ENCODE data around the gene MYO3B. TPM values are rescaled to one million over a fixed set of nuclear protein-coding genes. Genes with fewer than 3 reads are reported as not detected.
"Not testable (repeated sequence)": the region's sequence is repeated elsewhere in the genome, so short reads cannot be mapped to it uniquely, and the experiment has no call there.

The MYO3B gene
- total RNA-seq, 2 experiments from 2014 or later: 0.17 TPM; not detected in 1

DNA sequence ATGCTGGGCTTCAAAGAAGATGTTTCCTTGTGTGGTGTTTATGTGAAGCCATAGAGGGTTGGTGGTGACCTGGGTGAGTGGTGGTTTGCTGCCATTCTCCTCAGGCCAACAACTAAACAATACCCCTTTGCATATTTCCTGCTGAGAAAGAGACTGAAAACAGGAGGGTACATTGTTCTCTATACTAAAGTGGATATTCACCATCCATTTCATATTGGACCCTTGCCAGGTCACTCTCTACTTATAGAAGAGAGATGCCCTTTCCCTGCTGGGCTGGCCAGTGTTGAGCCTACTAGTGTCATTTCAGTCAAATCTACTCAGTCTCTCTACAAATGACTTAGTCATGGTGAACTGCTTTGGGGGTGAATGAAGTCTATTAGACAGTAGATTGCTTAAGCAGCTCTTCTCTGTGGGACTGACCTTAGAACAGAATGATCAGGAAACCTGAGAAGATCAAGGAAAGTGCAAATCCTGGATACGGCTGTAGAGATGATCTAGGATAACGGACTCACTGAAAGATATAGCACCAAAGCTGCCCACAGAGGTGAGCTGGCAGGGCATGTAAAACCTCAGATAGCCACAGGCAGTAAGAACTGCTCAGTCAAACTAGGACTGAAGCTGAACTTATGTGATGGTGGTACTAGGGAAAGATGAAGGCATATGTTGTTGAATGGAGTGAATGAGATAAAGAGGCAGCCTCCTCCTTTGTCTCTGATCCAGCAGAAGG, 154.9 kb downstream of the MYO3B start:
- CTCF ChIA-PET: interaction anchor here (1.0 to 1.1 kb wide), 2 partner anchors 9 to 76 kb away, joined by 3 to 4 read pairs; no protein-coding TSS in a partner anchor
- no peak overlapping the region for H3K27ac Mint-ChIP-seq

DNA sequence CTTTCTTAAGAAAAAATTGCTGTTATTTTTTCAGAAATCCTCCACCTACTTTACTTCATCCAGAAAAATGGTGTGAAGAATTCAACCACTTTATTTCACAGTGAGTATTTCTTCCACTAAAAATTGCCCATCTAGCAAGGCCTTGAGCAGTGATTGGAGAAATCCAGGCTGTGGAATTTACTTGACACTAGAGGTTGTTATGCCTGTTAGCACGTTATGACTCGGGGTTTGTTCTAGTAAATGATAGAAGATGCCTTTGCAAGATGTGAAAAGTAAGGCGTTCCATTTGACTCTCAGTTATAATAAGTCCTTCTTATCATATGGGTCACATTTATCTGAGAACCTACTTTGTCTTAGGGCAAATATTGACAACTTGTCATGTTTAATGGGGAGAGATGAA, 157.4 kb downstream of the MYO3B start:
- H3K4me3 Mint-ChIP-seq: no peak overlapping the region
- H3K9me3 Mint-ChIP-seq: no peaks in the 10 kb centered on the region
- no peaks in the 10 kb centered on the region for H3K4me1 Mint-ChIP-seq (ENCODE audit: low read depth)
- intact Hi-C loops (cut with micrococcal nuclease): no loop called here
- H3K27ac Mint-ChIP-seq: no peak overlapping the region
- DNase-seq: no peak
- H3K36me3 Mint-ChIP-seq (ENCODE audit: low read depth): no peaks in the 10 kb centered on the region
- CTCF ChIA-PET: interaction anchor here (0.6 to 1.3 kb wide), 3 partner anchors 25 to 63 kb away, joined by 3 read pairs; no protein-coding TSS in a partner anchor
- peaks cover 7% of the 10 kb centered on the region for H3K27me3 Mint-ChIP-seq (ENCODE audit: low read depth)

More for the DNA sequence above, 154.9 kb downstream of the MYO3B start:
- Mint-ChIP-seq H3K27me3 (ENCODE audit: low read depth) (peaks cover 4% of the 10 kb centered on the region), H3K4me1 (ENCODE audit: low read depth) (no peaks in the 10 kb centered on the region), H3K4me3 (no peak overlapping the region), H3K9me3 (no peaks in the 10 kb centered on the region), H3K36me3 (ENCODE audit: low read depth) (no peaks in the 10 kb centered on the region)
- intact Hi-C loops (cut with micrococcal nuclease): no loop called here
- DNase-seq: no peak

DNA sequence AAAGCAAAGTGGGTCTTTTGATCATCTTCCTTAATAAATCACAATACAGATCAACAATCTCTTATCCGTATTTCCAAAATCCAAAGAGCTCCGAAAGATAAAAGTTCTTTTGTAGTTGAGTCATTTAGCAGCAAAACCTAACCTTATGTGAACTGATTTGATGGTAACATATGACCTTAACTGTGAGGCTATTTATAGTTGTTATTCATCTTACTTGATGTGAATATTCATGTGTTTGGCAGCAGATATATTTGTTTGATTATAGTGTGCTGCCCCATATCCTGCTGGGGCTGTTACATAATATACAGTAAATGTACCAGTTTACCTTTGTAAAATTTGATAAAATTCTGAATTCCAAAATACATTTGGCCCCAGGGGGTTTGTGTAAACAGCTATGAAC, 158.5 kb downstream of the MYO3B start:
- H3K9me3 Mint-ChIP-seq: no peaks in the 10 kb centered on the region
- no peak overlapping the region for H3K4me3 Mint-ChIP-seq
- peaks cover 7% of the 10 kb centered on the region for H3K27me3 Mint-ChIP-seq (ENCODE audit: low read depth)
- no peaks in the 10 kb centered on the region for H3K36me3 Mint-ChIP-seq (ENCODE audit: low read depth)
- H3K4me1 Mint-ChIP-seq (ENCODE audit: low read depth): peaks cover 5% of the 10 kb centered on the region
- no peak for DNase-seq
- CTCF ChIA-PET: interaction anchor here (0.7 to 1.3 kb wide), 3 partner anchors 12 to 62 kb away, joined by 3 read pairs; no protein-coding TSS in a partner anchor
- H3K27ac Mint-ChIP-seq: no peak overlapping the region
- intact Hi-C loops (cut with micrococcal nuclease): no loop called here

DNA sequence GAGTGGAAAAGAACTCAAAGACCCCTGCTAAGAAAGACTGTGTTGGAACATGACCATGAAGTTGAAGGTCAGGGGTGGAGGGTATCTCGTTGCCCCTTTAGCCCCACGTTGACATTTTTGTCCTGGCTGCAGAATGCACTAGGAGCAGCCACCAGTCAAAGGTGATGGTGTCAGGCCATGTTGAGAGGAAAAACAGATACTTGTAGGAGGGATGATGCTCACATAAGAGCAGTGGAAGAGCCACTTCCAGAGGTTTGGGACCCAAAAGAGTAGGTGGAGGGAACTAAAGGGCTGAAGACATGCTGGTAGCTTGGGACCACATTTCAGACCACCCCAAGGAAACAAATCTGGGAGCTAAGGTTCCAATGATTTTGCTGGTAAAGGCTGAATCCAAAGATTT, 159.0 kb downstream of the MYO3B start:
- H3K4me1 Mint-ChIP-seq (ENCODE audit: low read depth): peaks cover 9% of the 10 kb centered on the region
- no peak overlapping the region for H3K4me3 Mint-ChIP-seq
- H3K9me3 Mint-ChIP-seq: no peaks in the 10 kb centered on the region
- no peaks in the 10 kb centered on the region for H3K36me3 Mint-ChIP-seq (ENCODE audit: low read depth)
- no peak overlapping the region for H3K27ac Mint-ChIP-seq
- H3K27me3 Mint-ChIP-seq (ENCODE audit: low read depth): peaks cover 7% of the 10 kb centered on the region
- no peak for DNase-seq
- CTCF ChIA-PET: no interaction called here
- intact Hi-C loops (cut with micrococcal nuclease): no loop called here

DNA sequence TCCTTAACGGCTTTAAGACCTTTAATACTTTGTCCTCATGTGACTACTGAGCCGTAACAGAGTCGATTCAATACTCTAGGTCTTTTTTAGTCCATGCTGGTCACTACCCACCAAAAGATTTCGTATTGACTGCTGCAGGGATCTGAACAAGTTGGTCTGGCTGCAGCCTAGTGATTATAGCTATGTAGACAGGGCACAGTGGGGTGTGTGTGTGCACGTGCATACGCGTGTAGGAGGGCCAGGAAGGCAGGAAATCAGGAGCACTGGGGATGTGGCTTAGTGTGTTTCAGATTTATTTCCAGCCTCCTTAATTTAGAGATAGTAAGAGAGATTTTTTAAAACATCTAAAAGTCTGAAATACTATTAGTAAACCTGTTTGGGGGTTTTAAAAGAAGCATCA, 161.4 kb downstream of the MYO3B start:
- H3K27ac Mint-ChIP-seq: no peak overlapping the region
- CTCF ChIA-PET: interaction anchor here (0.5 kb wide), 1 partner anchor 581 kb away, joined by 3 read pairs; no protein-coding TSS in a partner anchor
- no peaks in the 10 kb centered on the region for H3K9me3 Mint-ChIP-seq
- intact Hi-C loops (cut with micrococcal nuclease): no loop called here
- H3K4me1 Mint-ChIP-seq (ENCODE audit: low read depth): peaks cover 14% of the 10 kb centered on the region
- peaks cover 7% of the 10 kb centered on the region for H3K27me3 Mint-ChIP-seq (ENCODE audit: low read depth)
- no peak overlapping the region for H3K4me3 Mint-ChIP-seq
- no peaks in the 10 kb centered on the region for H3K36me3 Mint-ChIP-seq (ENCODE audit: low read depth)
- DNase-seq: no peak

DNA sequence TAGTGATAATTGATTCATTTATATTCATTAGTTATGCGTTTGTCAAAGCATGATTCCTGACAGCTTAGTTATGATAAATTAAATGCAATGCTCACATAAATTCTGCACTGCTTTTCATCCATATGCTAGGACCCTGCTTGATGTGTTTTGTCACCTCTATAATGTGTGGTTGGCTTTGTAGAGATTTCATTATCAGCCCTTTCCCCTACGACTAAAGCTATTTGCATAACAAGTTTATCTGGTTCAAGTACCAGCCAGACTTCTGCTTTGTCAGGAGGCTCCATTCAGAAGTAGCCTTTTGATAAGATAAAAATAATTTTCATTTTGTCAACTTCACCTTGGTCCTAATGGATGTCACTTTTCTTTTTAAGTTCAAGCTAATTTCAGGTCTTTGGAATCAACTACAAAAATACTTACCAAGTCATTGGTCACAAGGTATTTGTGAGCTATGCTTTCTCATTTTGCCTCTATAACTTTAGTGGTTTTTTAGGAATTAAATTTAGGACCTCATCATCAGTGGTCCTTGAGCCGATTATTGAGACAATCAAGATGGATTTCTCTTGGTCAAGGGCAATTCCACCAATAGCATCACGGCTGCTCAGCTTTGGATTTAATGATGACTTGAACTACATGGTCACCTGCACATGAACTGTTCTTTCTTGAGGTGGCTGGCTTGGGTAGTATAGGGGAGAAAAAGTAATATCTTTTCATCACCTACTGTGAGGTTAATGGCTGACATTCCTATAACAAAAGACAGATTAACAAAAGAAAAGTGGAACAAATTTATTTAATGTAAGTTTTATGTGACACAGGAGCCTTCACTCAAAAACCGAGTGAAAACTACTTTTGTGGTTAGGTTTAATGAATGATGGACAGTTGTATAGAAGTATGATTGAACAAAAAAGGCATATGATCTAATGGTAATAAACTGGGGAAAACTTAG, 162.1 kb downstream of the MYO3B start:
- CTCF ChIA-PET: interaction anchor here (0.5 to 2.4 kb wide), 3 partner anchors 16 to 476 kb away, joined by 3 to 8 read pairs (median 3); no protein-coding TSS in a partner anchor
- H3K27ac Mint-ChIP-seq: no peak overlapping the region

DNA sequence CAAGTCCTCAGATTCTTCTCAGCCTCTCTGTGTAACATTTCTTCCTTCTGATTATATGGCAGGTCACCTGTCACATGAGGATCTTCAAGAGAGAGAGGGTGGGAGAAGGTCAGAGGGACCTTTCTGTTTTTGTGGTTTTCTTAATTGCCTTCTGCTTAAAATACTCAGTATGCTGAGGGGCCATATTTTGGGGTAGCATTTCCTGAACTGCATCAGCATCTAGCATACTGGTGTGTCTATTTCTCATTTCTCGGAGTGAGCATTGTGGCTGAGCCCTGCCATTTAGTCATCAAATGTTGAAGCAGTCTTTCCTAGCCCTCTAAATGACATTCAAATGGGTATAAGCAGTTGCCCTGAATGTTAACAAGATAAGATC, 162.7 kb downstream of the MYO3B start:
- Mint-ChIP-seq H3K36me3 (ENCODE audit: low read depth) (no peaks in the 10 kb centered on the region), H3K4me3 (no peak overlapping the region)
- DNase-seq: no peak

More for the DNA sequence above, 162.1 kb downstream of the MYO3B start:
- intact Hi-C loops (cut with micrococcal nuclease): no loop called here
- DNase-seq: no peak
- Mint-ChIP-seq H3K36me3 (ENCODE audit: low read depth) (no peaks in the 10 kb centered on the region), H3K27me3 (ENCODE audit: low read depth) (peaks cover 4% of the 10 kb centered on the region), H3K4me3 (no peak overlapping the region), H3K4me1 (ENCODE audit: low read depth) (peaks cover 14% of the 10 kb centered on the region), H3K9me3 (no peaks in the 10 kb centered on the region)

DNA sequence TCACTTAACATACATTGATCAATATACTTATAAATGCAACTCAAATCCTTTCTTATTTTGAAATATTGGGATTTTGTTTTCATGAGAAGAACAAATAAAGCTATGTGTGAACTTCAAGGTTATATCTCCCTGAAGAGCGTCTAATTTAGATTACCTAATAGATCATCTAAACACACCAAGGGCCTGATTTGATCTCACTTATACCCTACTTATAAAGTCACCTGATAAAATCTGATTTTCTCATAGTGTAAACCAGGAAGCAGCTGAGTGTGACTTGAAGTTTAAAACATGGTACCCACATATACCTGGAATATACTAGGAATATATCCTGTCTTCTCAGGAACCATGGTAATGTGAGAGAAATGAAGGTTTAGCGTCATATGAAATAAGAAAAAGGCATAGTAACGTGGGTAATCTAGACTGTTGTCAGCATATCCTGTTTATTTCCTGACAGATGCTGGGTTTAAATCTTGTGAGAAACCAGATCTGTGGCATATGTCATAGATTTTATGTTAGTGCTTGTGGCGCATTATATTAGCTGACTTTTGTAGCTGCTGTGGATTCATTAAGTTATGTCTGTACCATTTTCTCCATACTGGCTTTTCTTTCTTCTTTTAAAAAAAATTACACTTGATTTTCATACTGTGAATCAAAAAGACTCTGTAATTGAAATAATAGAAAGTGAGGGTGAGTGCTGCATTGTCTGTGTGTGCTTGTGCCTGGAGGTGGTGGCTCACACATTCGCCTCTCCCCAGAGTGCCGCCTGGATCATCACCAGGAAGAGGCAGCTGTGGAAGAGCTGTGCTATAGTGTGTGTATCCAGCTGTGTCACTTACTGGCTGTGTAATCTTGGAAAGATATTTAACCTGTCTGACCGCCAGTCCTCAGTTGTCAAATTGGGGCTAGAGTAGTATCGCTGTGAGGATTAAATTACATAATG, 164.0 kb downstream of the MYO3B start:
- no peak overlapping the region for H3K27ac Mint-ChIP-seq
- H3K36me3 Mint-ChIP-seq (ENCODE audit: low read depth): no peaks in the 10 kb centered on the region
- no peaks in the 10 kb centered on the region for H3K9me3 Mint-ChIP-seq
- CTCF ChIA-PET: interaction anchor here (0.8 to 2.4 kb wide), 3 partner anchors 9 to 18 kb away, joined by 3 to 8 read pairs (median 3); no protein-coding TSS in a partner anchor
- peaks cover 4% of the 10 kb centered on the region for H3K27me3 Mint-ChIP-seq (ENCODE audit: low read depth)
- H3K4me1 Mint-ChIP-seq (ENCODE audit: low read depth): peaks cover 14% of the 10 kb centered on the region
- DNase-seq: no peak
- intact Hi-C loops (cut with micrococcal nuclease): no loop called here
- no peak overlapping the region for H3K4me3 Mint-ChIP-seq

More for the DNA sequence above, 162.7 kb downstream of the MYO3B start:
- Mint-ChIP-seq H3K4me1 (ENCODE audit: low read depth) (peaks cover 14% of the 10 kb centered on the region), H3K27me3 (ENCODE audit: low read depth) (peaks cover 4% of the 10 kb centered on the region), H3K27ac (no peak overlapping the region), H3K9me3 (no peaks in the 10 kb centered on the region)
- CTCF ChIA-PET: interaction anchor here (2.4 kb wide), 1 partner anchor 17 kb away, joined by 8 read pairs; no protein-coding TSS in a partner anchor
- intact Hi-C loops (cut with micrococcal nuclease): no loop called here

DNA sequence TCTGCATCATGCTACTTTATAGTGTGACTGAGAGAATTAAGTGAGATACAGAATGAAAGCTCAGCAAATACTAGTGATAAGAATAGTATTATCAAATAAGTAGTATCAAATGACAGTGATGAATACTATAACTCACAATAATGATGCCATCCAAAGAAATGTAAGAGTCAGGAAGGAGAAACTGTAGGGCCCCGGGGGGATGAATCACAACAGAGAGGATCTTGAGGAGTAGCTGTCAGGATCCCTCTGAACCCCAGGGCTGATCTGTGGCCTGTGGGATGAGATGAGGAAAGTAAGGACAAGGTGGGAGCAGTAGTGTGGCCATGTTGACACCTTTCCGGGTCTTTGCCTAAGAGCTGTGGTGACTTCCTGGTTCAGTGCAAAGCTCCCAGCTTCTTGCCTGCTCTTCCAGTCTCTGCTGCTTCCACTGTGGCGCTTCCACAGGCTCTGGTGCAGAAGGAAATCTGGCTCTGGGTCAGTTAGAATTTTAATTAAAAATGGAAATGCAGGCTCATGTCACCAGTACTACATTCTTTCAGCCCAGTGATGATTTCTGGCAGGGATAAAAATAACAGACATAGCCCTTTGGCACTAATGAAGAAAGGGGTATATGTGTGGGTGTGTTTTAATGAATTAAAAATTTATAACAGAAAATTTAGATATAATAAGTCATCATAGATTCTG, 166.9 kb downstream of the MYO3B start:
- Mint-ChIP-seq H3K4me3 (no peak overlapping the region), H3K27ac (no peak overlapping the region), H3K9me3 (no peaks in the 10 kb centered on the region), H3K4me1 (ENCODE audit: low read depth) (peaks cover 14% of the 10 kb centered on the region), H3K27me3 (ENCODE audit: low read depth) (no peaks in the 10 kb centered on the region), H3K36me3 (ENCODE audit: low read depth) (no peaks in the 10 kb centered on the region)
- intact Hi-C loops (cut with micrococcal nuclease): no loop called here
- CTCF ChIA-PET: interaction anchor here (0.6 to 1.2 kb wide), 3 partner anchors 21 to 478 kb away, joined by 3 to 4 read pairs (median 3); no protein-coding TSS in a partner anchor
- no peak for DNase-seq

DNA sequence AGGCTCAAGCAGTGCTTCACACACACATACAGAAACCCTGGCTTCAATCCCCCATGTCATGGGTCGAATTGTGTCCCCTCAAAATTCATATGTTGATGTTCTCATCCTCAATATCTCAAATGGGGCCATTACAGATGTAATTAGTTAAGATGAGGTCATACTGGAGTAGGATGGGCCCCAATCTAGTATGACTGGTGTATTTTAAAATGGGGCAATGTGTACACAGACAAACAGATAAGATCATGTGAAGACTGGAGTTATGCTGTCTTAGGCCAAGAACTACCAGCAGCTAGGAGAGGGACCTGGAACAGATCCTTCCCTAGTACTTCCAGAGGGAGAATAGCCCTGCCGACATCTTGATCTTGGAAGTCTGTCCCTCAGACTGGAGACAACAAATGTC, 167.7 kb downstream of the MYO3B start:
- CTCF ChIA-PET: interaction anchor here (0.6 to 1.2 kb wide), 4 partner anchors 15 to 619 kb away, joined by 3 to 4 read pairs (median 3); no protein-coding TSS in a partner anchor
- H3K27ac Mint-ChIP-seq: no peak overlapping the region
- H3K36me3 Mint-ChIP-seq (ENCODE audit: low read depth): no peaks in the 10 kb centered on the region
- no peaks in the 10 kb centered on the region for H3K27me3 Mint-ChIP-seq (ENCODE audit: low read depth)
- DNase-seq: no peak
- intact Hi-C loops (cut with micrococcal nuclease): no loop called here
- H3K4me3 Mint-ChIP-seq: no peak overlapping the region
- H3K9me3 Mint-ChIP-seq: no peaks in the 10 kb centered on the region
- peaks cover 14% of the 10 kb centered on the region for H3K4me1 Mint-ChIP-seq (ENCODE audit: low read depth)

DNA sequence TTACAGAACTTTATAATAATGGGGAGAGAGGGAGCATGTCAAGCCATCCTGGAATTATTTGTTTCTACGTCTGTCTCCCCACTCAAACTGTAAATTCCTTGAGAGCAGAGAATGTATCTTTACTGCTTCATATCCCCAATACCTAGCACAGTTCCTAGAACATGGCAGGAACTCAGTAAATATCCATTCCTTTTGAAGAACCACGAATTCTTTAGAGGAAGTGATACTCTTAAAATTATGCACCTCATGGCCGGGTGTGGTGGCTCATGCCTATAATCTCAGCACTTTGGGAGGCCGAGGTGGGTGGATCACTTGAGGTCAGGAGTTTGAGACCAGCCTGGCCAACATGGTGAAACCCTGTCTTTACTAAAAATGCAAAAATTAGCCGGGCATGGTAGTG, 171.3 kb downstream of the MYO3B start:
- CTCF ChIA-PET: interaction anchor here (1.7 kb wide), 1 partner anchor 12 kb away, joined by 7 read pairs; no protein-coding TSS in a partner anchor
- intact Hi-C loops (cut with micrococcal nuclease): not testable (repeated sequence)

More for the DNA sequence above, 171.3 kb downstream of the MYO3B start:
- H3K9me3 Mint-ChIP-seq; DNase-seq; H3K36me3 Mint-ChIP-seq (ENCODE audit: low read depth); H3K27ac Mint-ChIP-seq; H3K4me3 Mint-ChIP-seq; H3K27me3 Mint-ChIP-seq (ENCODE audit: low read depth); H3K4me1 Mint-ChIP-seq (ENCODE audit: low read depth): not testable (repeated sequence)

Measured in activated naive CD4-positive, alpha-beta T cell treated with anti-CD3 and anti-CD28 coated beads for 36 hours (primary cell).